Measurements from ENCODE around the gene PDE2A. TPM values are rescaled to one million over a fixed set of nuclear protein-coding genes. Genes with fewer than 3 reads are reported as not detected.

Gene PDE2A
- total RNA-seq, 2 experiments from 2014 or later = 4.0 to 4.5 TPM

- Histone ChIP-seq H3K36me3 (ENCODE audit: insufficient read depth, low read length) (no peaks in the 10 kb centered on the region), H3K4me1 (ENCODE audit: insufficient read depth, low read length) (no peaks in the 10 kb centered on the region), H3K27me3 (ENCODE audit: control insufficient read depth in 1 of 2, insufficient read depth in 2 of 2, low read length in 2 of 2) (peaks cover 0 to 4% of the 10 kb centered on the region in 2 experiments), H3K4me3 (ENCODE audit: low read length) (no peak overlapping the region), H3K27ac (ENCODE audit: low read depth in 1 of 2, low read length in 2 of 2) (no peak overlapping the region), H3K9me3 (ENCODE audit: control insufficient read depth in 1 of 2, insufficient read depth in 1 of 2, low read length in 2 of 2) (no peaks in the 10 kb centered on the region)
- Mint-ChIP-seq H3K27ac (no peak overlapping the region), H3K9me3 (no peaks in the 10 kb centered on the region), H3K36me3 (ENCODE audit: low read depth) (no peaks in the 10 kb centered on the region), H3K27me3 (peaks cover 33% of the 10 kb centered on the region), H3K4me3 (no peak overlapping the region), H3K4me1 (ENCODE audit: low read depth) (no peaks in the 10 kb centered on the region)
- POLR2A ChIA-PET = no interaction called here
- CTCF ChIA-PET = no interaction called here
- DNase-seq = no peak
- TF ChIP-seq CTCF (IDR thresholded peaks at IDR 0.05) = no peak
- intact Hi-C loops (cut with DNase I, micrococcal nuclease) = no loop called here
- ATAC-seq (ENCODE audit: poor library complexity) = no peak
Observed at GRCh38 chr11:72535194-72535547, 139.1 kb downstream of the PDE2A start.

- no peak overlapping the region for H3K27ac ChIP-seq (ENCODE audit: low read depth in 1 of 2, low read length in 2 of 2)
- intact Hi-C loops (cut with DNase I, micrococcal nuclease) = no loop called here
- H3K4me3 ChIP-seq (ENCODE audit: low read length) = no peak overlapping the region
- H3K27me3 Mint-ChIP-seq = peaks cover 30% of the 10 kb centered on the region
- H3K4me1 ChIP-seq (ENCODE audit: insufficient read depth, low read length) = no peaks in the 10 kb centered on the region
- no peak for TF ChIP-seq CTCF (IDR thresholded peaks at IDR 0.05)
- H3K36me3 Mint-ChIP-seq (ENCODE audit: low read depth) = no peaks in the 10 kb centered on the region
- peaks cover 0 to 4% of the 10 kb centered on the region in 2 experiments for H3K27me3 ChIP-seq (ENCODE audit: control insufficient read depth in 1 of 2, insufficient read depth in 2 of 2, low read length in 2 of 2)
- POLR2A ChIA-PET = no interaction called here
- no peaks in the 10 kb centered on the region for H3K36me3 ChIP-seq (ENCODE audit: insufficient read depth, low read length)
- H3K27ac Mint-ChIP-seq = no peak overlapping the region
- CTCF ChIA-PET = no interaction called here
- DNase-seq = no peak
- H3K4me1 Mint-ChIP-seq (ENCODE audit: low read depth) = no peaks in the 10 kb centered on the region
- no peaks in the 10 kb centered on the region for H3K9me3 Mint-ChIP-seq
- no peaks in the 10 kb centered on the region for H3K9me3 ChIP-seq (ENCODE audit: control insufficient read depth in 1 of 2, insufficient read depth in 1 of 2, low read length in 2 of 2)
- H3K4me3 Mint-ChIP-seq = no peak overlapping the region
- ATAC-seq (ENCODE audit: poor library complexity) = no peak
Observed at GRCh38 chr11:72534371-72535193, 139.6 kb downstream of the PDE2A start.

- no peak for TF ChIP-seq CTCF (IDR thresholded peaks at IDR 0.05)
- no peak overlapping the region for H3K27ac ChIP-seq (ENCODE audit: low read depth in 1 of 2, low read length in 2 of 2)
- H3K4me1 ChIP-seq (ENCODE audit: insufficient read depth, low read length) = no peaks in the 10 kb centered on the region
- no peak overlapping the region for H3K4me3 ChIP-seq (ENCODE audit: low read length)
- Mint-ChIP-seq H3K27me3 (peaks cover 16% of the 10 kb centered on the region), H3K9me3 (no peaks in the 10 kb centered on the region), H3K4me1 (ENCODE audit: low read depth) (no peaks in the 10 kb centered on the region), H3K4me3 (no peak overlapping the region), H3K27ac (no peak overlapping the region), H3K36me3 (ENCODE audit: low read depth) (no peaks in the 10 kb centered on the region)
- no peaks in the 10 kb centered on the region for H3K9me3 ChIP-seq (ENCODE audit: control insufficient read depth in 1 of 2, insufficient read depth in 1 of 2, low read length in 2 of 2)
- peaks cover 0 to 4% of the 10 kb centered on the region in 2 experiments for H3K27me3 ChIP-seq (ENCODE audit: control insufficient read depth in 1 of 2, insufficient read depth in 2 of 2, low read length in 2 of 2)
- ChIA-PET CTCF (no interaction called here), POLR2A (no interaction called here)
- no peaks in the 10 kb centered on the region for H3K36me3 ChIP-seq (ENCODE audit: insufficient read depth, low read length)
- ATAC-seq (ENCODE audit: poor library complexity) (no peak), DNase-seq (no peak)
- intact Hi-C loops (cut with DNase I, micrococcal nuclease) = no loop called here
Observed at GRCh38 chr11:72529068-72529467, 145.2 kb downstream of the PDE2A start.

All from CD4-positive, alpha-beta T cell (primary cell).